Transverse colon (tissue), 4 donors: ENCODE measurements around the gene HP1BP3. TPM values are rescaled to one million over a fixed set of nuclear protein-coding genes. Genes with fewer than 3 reads are reported as not detected.

Experiments used
- DNase-seq: peaks from one replicate; pipeline ENCODE4 v3.0.0-alpha.2; 2019
- H3K27ac ChIP-seq, 4 donors: fragments of 200-600 bp; sonication (generic); 2 replicates each; pipeline ENCODE4 v1.5.1; 2016 to 2018; ENCODE audit warnings: inconsistent platforms in 4 of 4
- H3K27me3 ChIP-seq: fragments of 200-600 bp; sonication (generic); 2 replicates; pipeline ENCODE4 v1.5.1; 2017; ENCODE audit warnings: inconsistent platforms
- H3K36me3 ChIP-seq, 4 donors: fragments of 200-600 bp; sonication (generic); 2 replicates each; pipeline ENCODE4 v1.5.1; 2017 to 2019; ENCODE audit warnings: inconsistent platforms in 4 of 4
- H3K4me1 ChIP-seq, 4 donors: fragments of 200-600 bp; sonication (generic); 2 replicates each; pipeline ENCODE4 v1.5.1; 2017 to 2020; ENCODE audit warnings: inconsistent platforms in 4 of 4
- H3K4me3 ChIP-seq, 4 donors: fragments of 200-600 bp; sonication (generic); 1 replicate in 1 of 4; 2 replicates in 3 of 4; pipeline versions ENCODE4 v1.5.1 to v1.6.1; 2017 to 2019; ENCODE audit warnings: inconsistent platforms in 4 of 4
- H3K9me3 ChIP-seq, 2 donors: fragments of 200-600 bp; sonication (generic); 2 replicates each; pipeline ENCODE4 v1.5.1; 2017 to 2019; ENCODE audit warnings: inconsistent platforms in 2 of 2
- CTCF ChIP-seq, 5 experiments: fragments of 200-600 bp in 3 of 5; fragments of 450-650 bp in 2 of 5; sonication (generic) in 3 of 5; IDR thresholded peaks; 1 replicate in 2 of 5; 2 replicates in 3 of 5; pipeline ENCODE4 v1.5.1; 2016 to 2017; ENCODE audit warnings: antibody characterized with exemption in 5 of 5, inconsistent platforms in 3 of 5, mild to moderate bottlenecking in 2 of 5, moderate library complexity in 1 of 5
- EP300 ChIP-seq: sonication (generic); formaldehyde crosslinking; IDR thresholded peaks from one replicate; pipeline ENCODE4 v1.6.1; 2017; ENCODE audit warnings: antibody characterized with exemption, low read depth
- POLR2A ChIP-seq: fragments of 450-650 bp; IDR thresholded peaks from one replicate; pipeline ENCODE4 v1.6.1; 2016; ENCODE audit warnings: antibody characterized with exemption, mild to moderate bottlenecking, moderate library complexity
- POLR2AphosphoS5 ChIP-seq, 3 donors: sonication (generic); formaldehyde crosslinking; IDR thresholded peaks; one replicate each; pipeline ENCODE4 v1.6.1; 2016; ENCODE audit warnings: antibody characterized with exemption in 3 of 3
- WGBS, 2 donors: methylation state at CpG; one replicate each; pipeline ENCODE4 v1.1.5; 2018; ENCODE audit warnings: low coverage in 1 of 2; 5-methylcytosine and 5-hydroxymethylcytosine counted together
- in situ Hi-C, 4 donors: fragments of 200-750 bp; cut with MboI; loops; one replicate each; pipeline versions ENCODE4 v1.15.0 to v1.15.1; 2017; ENCODE audit warnings: low sequenced_read_pairs in 3 of 4, low pct_ligation_motif_present in 1 of 4, low pct_unique_long_range_greater_than_20kb in 1 of 4
- intact Hi-C: fragments of 100-400 bp; cut with DNase I; formaldehyde crosslinking; loops from one replicate; pipeline ENCODE4 v1.15.1; 2023; ENCODE audit warnings: low total_unique reads
- total RNA-seq, 4 donors: library from RNA; depleted of rRNA; stranded (reverse); fragments of >200 nt; gene quantifications; one replicate each; pipeline ENCODE4 v1.1.0, GENCODE V29; 2016

HP1BP3 gene
- total RNA-seq, 4 donors from 2014 or later = 143 to 272 (median 197) TPM

GRCh38 chr1:20710469-20711284 lies 76.4 kb downstream of the HP1BP3 start:
- Histone ChIP-seq H3K9me3 (no peaks in the 10 kb centered on the region), H3K27ac (no peak overlapping the region), H3K4me3 (no peak overlapping the region), H3K27me3 (peaks cover 7% of the 10 kb centered on the region), H3K36me3 (no peaks in the 10 kb centered on the region), H3K4me1 (no peaks in the 10 kb centered on the region)
- intact Hi-C loops = no loop called here
- in situ Hi-C loops = no loop called here
- no peak for DNase-seq
- WGBS, 2 donors = 67% methylated on average over 18 of the region's 18 CpGs; no CpG with 5 or more reads in 1 of the 2 donors
- TF ChIP-seq POLR2A (no peak), CTCF (IDR thresholded peaks at IDR 0.05) (no peak), POLR2AphosphoS5 (IDR thresholded peaks at IDR 0.05) (no peak), EP300 (no peak)

DNA sequence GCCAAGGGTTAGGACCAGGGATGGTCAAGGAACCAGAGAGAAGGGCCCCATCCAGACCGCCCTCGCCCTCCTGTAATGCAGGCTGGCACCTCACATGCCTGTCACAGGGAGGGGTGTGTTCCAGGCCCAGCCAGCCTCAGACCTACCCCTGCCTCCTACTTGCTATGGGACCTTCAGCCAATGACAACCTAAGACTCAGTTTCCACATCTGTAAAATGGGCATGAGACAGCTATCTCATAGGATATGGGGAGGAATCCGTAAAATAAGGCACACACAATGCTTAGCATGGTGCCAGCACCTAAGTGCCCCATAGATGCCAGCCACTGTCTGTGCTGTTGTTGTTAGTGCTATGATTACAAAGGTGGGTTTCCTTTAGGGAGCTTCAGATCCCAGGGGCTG lies 77.2 kb downstream of the HP1BP3 start:
- no peak for DNase-seq
- Histone ChIP-seq H3K4me3 (no peak overlapping the region), H3K27ac (no peak overlapping the region), H3K4me1 (no peaks in the 10 kb centered on the region), H3K9me3 (no peaks in the 10 kb centered on the region), H3K36me3 (no peaks in the 10 kb centered on the region), H3K27me3 (peaks cover 4% of the 10 kb centered on the region)
- intact Hi-C loops = no loop called here
- WGBS, 2 donors = 97% methylated on average over 3 of the region's 3 CpGs; no CpG with 5 or more reads in 1 of the 2 donors
- TF ChIP-seq CTCF (IDR thresholded peaks at IDR 0.05) (no peak), EP300 (no peak), POLR2A (no peak), POLR2AphosphoS5 (IDR thresholded peaks at IDR 0.05) (no peak)
- in situ Hi-C loops = no loop called here

DNA sequence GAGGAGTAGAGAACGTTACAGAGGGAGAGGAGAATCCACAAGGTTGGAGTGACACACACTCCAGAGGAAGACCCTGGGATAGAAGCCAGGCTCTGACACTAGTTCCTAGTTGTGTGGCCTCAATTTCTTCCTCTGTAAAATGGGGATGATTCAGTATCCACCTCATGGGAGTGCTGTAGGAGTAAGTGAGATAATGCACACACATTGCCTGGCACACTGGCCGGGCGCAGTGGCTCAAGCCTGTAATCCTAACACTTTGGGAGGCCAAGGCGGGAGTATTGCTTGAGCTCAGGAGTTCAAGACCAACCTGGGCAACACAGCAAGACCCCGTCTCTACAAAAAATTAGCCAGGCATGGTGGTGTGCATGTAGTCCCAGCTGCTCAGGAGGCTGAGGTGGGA lies 78.2 kb downstream of the HP1BP3 start:
- Histone ChIP-seq H3K36me3 (no peaks in the 10 kb centered on the region), H3K4me1 (no peaks in the 10 kb centered on the region), H3K4me3 (no peak overlapping the region), H3K27ac (no peak overlapping the region), H3K27me3 (no peaks in the 10 kb centered on the region), H3K9me3 (no peaks in the 10 kb centered on the region)
- in situ Hi-C loops = no loop called here
- DNase-seq = no peak
- 78% methylated on average over 5 of the region's 5 CpGs; no CpG with 5 or more reads in 1 of the 2 donors for WGBS, 2 donors
- TF ChIP-seq CTCF (IDR thresholded peaks at IDR 0.05) (no peak), EP300 (no peak)
- intact Hi-C loops = no loop called here

- Histone ChIP-seq H3K27ac (no peak overlapping the region), H3K4me1 (no peaks in the 10 kb centered on the region), H3K9me3 (no peaks in the 10 kb centered on the region), H3K27me3 (no peaks in the 10 kb centered on the region), H3K36me3 (no peaks in the 10 kb centered on the region), H3K4me3 (no peak overlapping the region)
- TF ChIP-seq POLR2AphosphoS5 (IDR thresholded peaks at IDR 0.05) (no peak), POLR2A (no peak), CTCF (IDR thresholded peaks at IDR 0.05) (no peak), EP300 (no peak)
- intact Hi-C loops (no loop called here), in situ Hi-C loops (no loop called here)
- 76% methylated on average over 5 of the region's 6 CpGs; no CpG with 5 or more reads in 1 of the 2 donors for WGBS, 2 donors
- no peak for DNase-seq
Measured at GRCh38 chr1:20708057-20708456, 79.0 kb downstream of the HP1BP3 start.
